ENCODE results near the gene CUL1.

The CUL1 gene

DNA sequence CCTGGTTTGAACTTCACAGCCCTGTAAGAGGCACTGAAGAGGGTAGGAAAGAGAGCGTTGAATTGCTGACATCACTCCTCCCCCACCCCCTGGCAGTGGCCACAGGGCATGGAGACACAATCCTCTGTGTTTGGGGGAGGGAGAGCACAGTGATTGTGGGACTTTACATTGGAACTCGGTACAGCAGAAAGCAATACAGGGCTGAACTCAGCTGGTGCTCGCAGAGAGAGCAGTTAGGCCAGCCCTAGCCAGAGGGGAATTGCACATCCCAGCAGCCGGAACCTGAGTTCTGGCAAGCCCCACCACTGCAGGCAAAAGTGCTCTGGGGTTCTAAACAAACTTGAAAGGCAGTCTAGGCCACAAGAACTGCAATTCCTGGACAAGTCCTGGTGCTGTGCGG lies 24.0 kb upstream of the CUL1 start:
- Histone ChIP-seq H4K8ac (ENCODE audit: low read length) (no peak overlapping the region), H2AFZ (ENCODE audit: low read depth, low read length) (no peak overlapping the region), H3K36me3 (ENCODE audit: control insufficient read depth in 1 of 2, insufficient read depth in 2 of 2, low read depth in 1 of 2, low read length in 2 of 2) (no peaks in the 10 kb centered on the region), H3K23ac (ENCODE audit: low read length in 2 of 2) (no peak overlapping the region), H2BK5ac (ENCODE audit: low read depth, low read length, poor library complexity, severe bottlenecking) (no peak overlapping the region), H3K4ac (ENCODE audit: low read depth in 1 of 2, low read length in 2 of 2) (no peak overlapping the region), H2AK5ac (ENCODE audit: low read length, severe bottlenecking) (no peak overlapping the region), H2BK12ac (ENCODE audit: low read length in 2 of 2) (no peak overlapping the region), H2BK15ac (ENCODE audit: low read depth, poor library complexity, severe bottlenecking) (peak overlapping the region; percentile 6), H3K18ac (ENCODE audit: low read depth in 1 of 2, low read length in 2 of 2) (no peak overlapping the region), H3K14ac (ENCODE audit: low read length in 2 of 2) (no peak overlapping the region), H3K27ac (ENCODE audit: low read length, poor library complexity, severe bottlenecking) (no peak overlapping the region), H3K4me2 (ENCODE audit: low read length, poor library complexity, severe bottlenecking) (no peak overlapping the region), H3K9me3 (ENCODE audit: control insufficient read depth, low read length) (no peaks in the 10 kb centered on the region), H2BK120ac (ENCODE audit: low read depth, low read length) (no peak overlapping the region), H3K9ac (ENCODE audit: low read length) (no peak overlapping the region), H4K91ac (ENCODE audit: low read length) (no peak overlapping the region), H3K4me3 (ENCODE audit: insufficient read depth in 1 of 2, low read depth in 1 of 2, low read length in 2 of 2) (no peak overlapping the region), H3K79me1 (replicated peaks; ENCODE audit: low read length, poor library complexity, severe bottlenecking) (no peaks in the 10 kb centered on the region), H3K27me3 (ENCODE audit: control insufficient read depth in 1 of 2, insufficient read depth in 1 of 2, low read length in 2 of 2) (no peaks in the 10 kb centered on the region), H3K4me1 (ENCODE audit: control insufficient read depth, insufficient read depth, low read depth, low read length) (no peaks in the 10 kb centered on the region)
- WGBS: 90% methylated on average over 4 of the region's 5 CpGs
- no peak for DNase-seq

- no peaks in the 10 kb centered on the region for H3K79me1 ChIP-seq (replicated peaks; ENCODE audit: low read length, poor library complexity, severe bottlenecking)
- WGBS: 97% methylated on average over 3 of the region's 3 CpGs
- H4K91ac ChIP-seq (ENCODE audit: low read length): no peak overlapping the region
- H3K4me2 ChIP-seq (ENCODE audit: low read length, poor library complexity, severe bottlenecking): no peak overlapping the region
- H2BK15ac ChIP-seq (ENCODE audit: low read depth, poor library complexity, severe bottlenecking): no peak overlapping the region
- no peak overlapping the region for H3K18ac ChIP-seq (ENCODE audit: low read depth in 1 of 2, low read length in 2 of 2)
- no peak overlapping the region for H3K9ac ChIP-seq (ENCODE audit: low read length)
- no peak overlapping the region for H3K4me3 ChIP-seq (ENCODE audit: insufficient read depth in 1 of 2, low read depth in 1 of 2, low read length in 2 of 2)
- no peak overlapping the region for H3K23ac ChIP-seq (ENCODE audit: low read length in 2 of 2)
- H2AK5ac ChIP-seq (ENCODE audit: low read length, severe bottlenecking): no peak overlapping the region
- H3K9me3 ChIP-seq (ENCODE audit: control insufficient read depth, low read length): no peaks in the 10 kb centered on the region
- H3K27me3 ChIP-seq (ENCODE audit: control insufficient read depth in 1 of 2, insufficient read depth in 1 of 2, low read length in 2 of 2): no peaks in the 10 kb centered on the region
- H3K4me1 ChIP-seq (ENCODE audit: control insufficient read depth, insufficient read depth, low read depth, low read length): no peaks in the 10 kb centered on the region
- no peak overlapping the region for H3K4ac ChIP-seq (ENCODE audit: low read depth in 1 of 2, low read length in 2 of 2)
- no peak overlapping the region for H2BK5ac ChIP-seq (ENCODE audit: low read depth, low read length, poor library complexity, severe bottlenecking)
- H3K36me3 ChIP-seq (ENCODE audit: control insufficient read depth in 1 of 2, insufficient read depth in 2 of 2, low read depth in 1 of 2, low read length in 2 of 2): no peaks in the 10 kb centered on the region
- peak overlapping the region; percentile 19 for H2BK120ac ChIP-seq (ENCODE audit: low read depth, low read length)
- H2BK12ac ChIP-seq (ENCODE audit: low read length in 2 of 2): no peak overlapping the region
- H4K8ac ChIP-seq (ENCODE audit: low read length): no peak overlapping the region
- DNase-seq: no peak
- no peak overlapping the region for H3K14ac ChIP-seq (ENCODE audit: low read length in 2 of 2)
- H2AFZ ChIP-seq (ENCODE audit: low read depth, low read length): no peak overlapping the region
- no peak overlapping the region for H3K27ac ChIP-seq (ENCODE audit: low read length, poor library complexity, severe bottlenecking)
Measured at GRCh38 chr7:148676291-148676690, 22.4 kb upstream of the CUL1 start.

DNA sequence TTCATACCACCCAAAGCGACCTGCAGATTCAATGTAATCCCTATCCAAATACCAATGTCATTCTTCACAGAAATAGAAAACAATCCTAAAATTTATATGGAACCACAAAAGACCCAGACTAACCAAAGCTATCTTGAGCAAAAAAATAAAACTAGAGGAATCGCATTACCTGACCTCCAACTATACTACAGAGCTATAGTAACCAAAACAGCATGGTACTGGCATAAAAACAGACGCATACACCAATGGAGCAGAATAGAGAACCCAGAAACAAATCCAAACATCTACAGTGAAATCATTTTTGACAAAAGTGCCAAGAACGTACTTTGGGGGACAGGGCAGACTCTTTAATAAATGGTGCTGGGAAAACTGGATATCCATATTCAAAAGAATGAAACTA lies 16.9 kb upstream of the CUL1 start:
- WGBS: 90% methylated on average over 3 of the region's 4 CpGs
- no peak for DNase-seq

DNA sequence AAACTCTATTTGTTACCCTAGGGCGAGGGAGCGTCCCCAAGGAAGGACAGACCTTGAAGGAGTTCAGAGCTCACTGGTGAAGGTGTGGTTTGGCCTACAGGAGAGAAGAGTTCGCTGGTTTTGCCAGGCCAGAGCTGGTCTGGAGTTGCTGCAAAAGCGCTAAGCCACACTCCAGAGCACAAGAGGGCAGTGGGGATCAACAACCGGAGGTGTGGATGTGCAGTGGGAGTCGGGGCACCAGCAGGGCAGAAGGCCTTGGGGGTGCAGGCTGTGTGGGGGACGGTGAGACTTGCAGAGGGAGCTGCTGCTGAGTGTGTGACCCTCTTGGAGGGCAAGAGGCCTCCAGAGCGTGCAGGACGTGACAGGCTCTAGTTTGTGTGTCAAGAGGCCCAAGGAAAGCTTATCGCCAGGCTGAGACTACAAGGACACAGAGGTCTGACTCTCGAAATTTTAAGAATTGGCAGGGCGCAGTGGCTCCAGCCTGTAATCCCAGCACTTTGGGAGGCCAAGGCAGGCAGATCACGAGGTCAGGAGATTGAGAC lies 14.3 kb upstream of the CUL1 start:
- Histone ChIP-seq H3K9me3 (ENCODE audit: control insufficient read depth, low read length) (peaks cover 9% of the 10 kb centered on the region), H3K4me2 (ENCODE audit: low read length, poor library complexity, severe bottlenecking) (no peak overlapping the region), H2BK120ac (ENCODE audit: low read depth, low read length) (no peak overlapping the region), H3K79me1 (replicated peaks; ENCODE audit: low read length, poor library complexity, severe bottlenecking) (no peaks in the 10 kb centered on the region), H3K4me1 (ENCODE audit: control insufficient read depth, insufficient read depth, low read depth, low read length) (no peaks in the 10 kb centered on the region), H3K27ac (ENCODE audit: low read length, poor library complexity, severe bottlenecking) (no peak overlapping the region), H3K9ac (ENCODE audit: low read length) (no peak overlapping the region), H2BK12ac (ENCODE audit: low read length in 2 of 2) (no peak overlapping the region), H2BK15ac (ENCODE audit: low read depth, poor library complexity, severe bottlenecking) (no peak overlapping the region), H2AK5ac (ENCODE audit: low read length, severe bottlenecking) (no peak overlapping the region), H2BK5ac (ENCODE audit: low read depth, low read length, poor library complexity, severe bottlenecking) (no peak overlapping the region), H3K36me3 (ENCODE audit: control insufficient read depth in 1 of 2, insufficient read depth in 2 of 2, low read depth in 1 of 2, low read length in 2 of 2) (no peaks in the 10 kb centered on the region), H4K8ac (ENCODE audit: low read length) (no peak overlapping the region), H3K27me3 (ENCODE audit: control insufficient read depth in 1 of 2, insufficient read depth in 1 of 2, low read length in 2 of 2) (no peaks in the 10 kb centered on the region), H3K4ac (ENCODE audit: low read depth in 1 of 2, low read length in 2 of 2) (no peak overlapping the region), H3K23ac (ENCODE audit: low read length in 2 of 2) (no peak overlapping the region), H2AFZ (ENCODE audit: low read depth, low read length) (no peak overlapping the region), H3K4me3 (ENCODE audit: insufficient read depth in 1 of 2, low read depth in 1 of 2, low read length in 2 of 2) (no peak overlapping the region), H4K91ac (ENCODE audit: low read length) (no peak overlapping the region), H3K18ac (ENCODE audit: low read depth in 1 of 2, low read length in 2 of 2) (no peak overlapping the region), H3K14ac (ENCODE audit: low read length in 2 of 2) (no peak overlapping the region)
- 88% methylated on average over 13 of the region's 13 CpGs for WGBS
- DNase-seq: no peak

More for the DNA sequence above, 16.9 kb upstream of the CUL1 start:
- no peak overlapping the region for H2BK15ac ChIP-seq (ENCODE audit: low read depth, poor library complexity, severe bottlenecking)
- no peak overlapping the region for H3K18ac ChIP-seq (ENCODE audit: low read depth in 1 of 2, low read length in 2 of 2)
- H3K4me2 ChIP-seq (ENCODE audit: low read length, poor library complexity, severe bottlenecking): no peak overlapping the region
- H4K8ac ChIP-seq (ENCODE audit: low read length): no peak overlapping the region
- H2BK12ac ChIP-seq (ENCODE audit: low read length in 2 of 2): no peak overlapping the region
- H4K91ac ChIP-seq (ENCODE audit: low read length): no peak overlapping the region
- H3K23ac ChIP-seq (ENCODE audit: low read length in 2 of 2): no peak overlapping the region
- no peak overlapping the region for H2AFZ ChIP-seq (ENCODE audit: low read depth, low read length)
- H3K79me1 ChIP-seq (replicated peaks; ENCODE audit: low read length, poor library complexity, severe bottlenecking): no peaks in the 10 kb centered on the region
- H2BK120ac ChIP-seq (ENCODE audit: low read depth, low read length): no peak overlapping the region
- no peak overlapping the region for H3K27ac ChIP-seq (ENCODE audit: low read length, poor library complexity, severe bottlenecking)
- no peak overlapping the region for H2AK5ac ChIP-seq (ENCODE audit: low read length, severe bottlenecking)
- no peak overlapping the region for H3K9ac ChIP-seq (ENCODE audit: low read length)
- no peak overlapping the region for H2BK5ac ChIP-seq (ENCODE audit: low read depth, low read length, poor library complexity, severe bottlenecking)
- no peaks in the 10 kb centered on the region for H3K4me1 ChIP-seq (ENCODE audit: control insufficient read depth, insufficient read depth, low read depth, low read length)
- no peak overlapping the region for H3K4me3 ChIP-seq (ENCODE audit: insufficient read depth in 1 of 2, low read depth in 1 of 2, low read length in 2 of 2)
- no peak overlapping the region for H3K14ac ChIP-seq (ENCODE audit: low read length in 2 of 2)
- H3K27me3 ChIP-seq (ENCODE audit: control insufficient read depth in 1 of 2, insufficient read depth in 1 of 2, low read length in 2 of 2): no peaks in the 10 kb centered on the region
- H3K4ac ChIP-seq (ENCODE audit: low read depth in 1 of 2, low read length in 2 of 2): no peak overlapping the region
- H3K9me3 ChIP-seq (ENCODE audit: control insufficient read depth, low read length): peaks cover 9% of the 10 kb centered on the region
- no peaks in the 10 kb centered on the region for H3K36me3 ChIP-seq (ENCODE audit: control insufficient read depth in 1 of 2, insufficient read depth in 2 of 2, low read depth in 1 of 2, low read length in 2 of 2)
